ENCODE data around the gene LMX1B.
A peak's percentile ranks its signal among the peaks of the same experiment; 100 is the strongest.

Gene LMX1B

DNA sequence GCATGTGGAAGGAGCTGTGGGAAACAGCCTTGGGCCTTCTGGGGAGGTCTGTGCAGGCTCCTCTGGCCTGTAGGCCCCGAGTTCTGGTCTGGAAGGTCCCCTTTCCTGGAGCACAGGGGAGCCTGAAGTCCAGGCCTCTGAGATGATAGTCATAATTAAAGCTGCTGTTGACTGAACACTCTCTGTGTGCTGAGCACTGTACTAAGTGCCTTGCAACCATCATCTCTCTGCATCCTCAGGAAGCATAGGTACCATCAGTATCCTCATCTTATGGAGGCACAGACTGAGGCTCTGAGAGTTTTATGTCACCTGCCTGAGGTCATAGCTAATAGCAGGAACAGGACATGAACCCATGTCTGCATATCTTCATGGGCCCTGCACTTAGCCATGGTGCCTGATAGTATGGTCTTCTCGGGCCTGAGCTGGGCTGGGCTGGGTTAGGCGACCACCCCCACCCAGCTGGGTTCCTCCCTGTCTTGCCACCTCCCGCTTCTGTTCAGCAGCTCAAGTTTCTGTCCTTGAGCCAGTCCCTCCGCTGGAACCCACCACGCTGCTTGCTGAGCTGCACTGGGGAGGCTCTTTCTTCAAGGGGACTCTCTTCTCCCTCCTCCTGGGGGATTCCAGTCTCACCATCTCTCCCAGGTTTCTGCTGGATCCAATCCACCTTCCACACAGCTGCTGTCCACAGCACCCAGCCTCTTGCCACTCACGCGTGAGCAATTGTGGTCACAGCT lies 27.6 kb downstream of the LMX1B start:
- Histone ChIP-seq H3K27me3 (ENCODE audit: insufficient read depth, low read length, poor library complexity) (peaks cover 59% of the 10 kb centered on the region), H3K4me1 (ENCODE audit: control insufficient read depth, low read depth, low read length) (peaks cover 5% of the 10 kb centered on the region)

DNA sequence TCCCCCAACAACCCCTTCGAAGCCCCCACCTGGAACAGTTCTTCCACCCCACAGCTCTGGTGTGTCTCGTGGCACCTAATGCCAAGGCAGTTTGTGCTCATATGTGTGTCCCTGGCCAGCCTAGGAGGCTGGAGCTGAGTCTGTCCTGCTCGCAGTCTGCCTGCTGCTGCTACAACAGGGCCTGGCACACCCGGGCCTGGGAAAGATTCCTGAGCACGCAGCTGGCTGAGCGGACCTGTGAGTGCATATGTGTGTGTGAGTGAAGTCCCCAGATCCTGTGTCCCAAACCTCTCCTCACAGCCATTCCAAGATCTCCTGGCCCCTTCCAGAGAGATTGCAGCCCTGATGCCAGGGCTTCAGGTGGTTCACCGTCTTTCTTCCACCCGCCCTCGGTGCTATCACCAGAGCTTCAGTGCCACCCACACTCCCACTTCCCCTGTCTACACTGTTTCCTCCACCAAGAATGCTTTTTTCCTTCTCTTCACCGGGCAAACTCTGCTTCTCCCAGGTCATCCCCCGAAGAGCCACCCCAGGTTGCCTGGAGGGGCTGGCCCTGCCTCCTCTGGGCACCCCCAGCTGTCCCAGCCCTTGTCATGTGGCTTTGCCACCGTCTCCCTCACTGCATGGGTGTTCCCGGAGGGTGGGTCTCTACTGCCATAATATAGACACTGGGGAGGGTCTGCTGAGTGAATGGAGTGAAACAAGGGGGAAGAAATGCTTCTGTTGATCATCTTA lies 28.4 kb downstream of the LMX1B start:
- Histone ChIP-seq H3K27me3 (ENCODE audit: insufficient read depth, low read length, poor library complexity) (peaks cover 58% of the 10 kb centered on the region), H3K79me2 (ENCODE audit: control insufficient read depth, insufficient read depth, low read length) (no peaks in the 10 kb centered on the region), H4K8ac (ENCODE audit: low read depth, low read length) (no peak overlapping the region), H3K9ac (ENCODE audit: low read length) (no peak overlapping the region), H3K4me2 (ENCODE audit: low read length) (no peak overlapping the region), H3K79me1 (ENCODE audit: low read length) (no peaks in the 10 kb centered on the region), H2BK5ac (ENCODE audit: low read length) (no peak overlapping the region), H3K27ac (ENCODE audit: low read depth, low read length) (no peak overlapping the region), H3K36me3 (ENCODE audit: control insufficient read depth, insufficient read depth, low read length) (no peaks in the 10 kb centered on the region), H3K18ac (ENCODE audit: low read length) (no peak overlapping the region), H3K4ac (ENCODE audit: low read depth, low read length) (no peak overlapping the region), H3K23ac (ENCODE audit: low read length) (no peak overlapping the region), H3K4me3 (ENCODE audit: low read length) (no peak overlapping the region), H3K4me1 (ENCODE audit: control insufficient read depth, low read depth, low read length) (peaks cover 5% of the 10 kb centered on the region), H3K56ac (ENCODE audit: low read length) (no peak overlapping the region), H2BK120ac (ENCODE audit: low read depth, low read length) (no peak overlapping the region), H2BK15ac (replicated peaks; ENCODE audit: low read depth) (no peak overlapping the region), H2AK5ac (ENCODE audit: low read length) (no peak overlapping the region), H4K5ac (ENCODE audit: low read length) (no peak overlapping the region)
- DNase-seq, result no peak
- no CpG with 5 or more reads among the region's 13 CpGs for WGBS (ENCODE audit: extremely low coverage, insufficient coverage, low lambda C conversion rate)

More for the DNA sequence above, 27.6 kb downstream of the LMX1B start:
- DNase-seq, result no peak
- H3K79me2 ChIP-seq (ENCODE audit: control insufficient read depth, insufficient read depth, low read length), result no peaks in the 10 kb centered on the region
- no peak overlapping the region for H2BK120ac ChIP-seq (ENCODE audit: low read depth, low read length)
- no peak overlapping the region for H3K4me2 ChIP-seq (ENCODE audit: low read length)
- no peak overlapping the region for H3K4ac ChIP-seq (ENCODE audit: low read depth, low read length)
- H3K56ac ChIP-seq (ENCODE audit: low read length), result no peak overlapping the region
- no peak overlapping the region for H4K8ac ChIP-seq (ENCODE audit: low read depth, low read length)
- H2BK15ac ChIP-seq (replicated peaks; ENCODE audit: low read depth), result no peak overlapping the region
- WGBS (ENCODE audit: extremely low coverage, insufficient coverage, low lambda C conversion rate), result no CpG with 5 or more reads among the region's 8 CpGs
- no peaks in the 10 kb centered on the region for H3K36me3 ChIP-seq (ENCODE audit: control insufficient read depth, insufficient read depth, low read length)
- H3K18ac ChIP-seq (ENCODE audit: low read length), result no peak overlapping the region
- no peak overlapping the region for H2BK5ac ChIP-seq (ENCODE audit: low read length)
- H3K9ac ChIP-seq (ENCODE audit: low read length), result no peak overlapping the region
- H3K79me1 ChIP-seq (ENCODE audit: low read length), result no peaks in the 10 kb centered on the region
- H3K4me3 ChIP-seq (ENCODE audit: low read length), result no peak overlapping the region
- no peak overlapping the region for H2AK5ac ChIP-seq (ENCODE audit: low read length)
- H4K5ac ChIP-seq (ENCODE audit: low read length), result no peak overlapping the region
- no peak overlapping the region for H3K23ac ChIP-seq (ENCODE audit: low read length)
- H3K27ac ChIP-seq (ENCODE audit: low read depth, low read length), result no peak overlapping the region

DNA sequence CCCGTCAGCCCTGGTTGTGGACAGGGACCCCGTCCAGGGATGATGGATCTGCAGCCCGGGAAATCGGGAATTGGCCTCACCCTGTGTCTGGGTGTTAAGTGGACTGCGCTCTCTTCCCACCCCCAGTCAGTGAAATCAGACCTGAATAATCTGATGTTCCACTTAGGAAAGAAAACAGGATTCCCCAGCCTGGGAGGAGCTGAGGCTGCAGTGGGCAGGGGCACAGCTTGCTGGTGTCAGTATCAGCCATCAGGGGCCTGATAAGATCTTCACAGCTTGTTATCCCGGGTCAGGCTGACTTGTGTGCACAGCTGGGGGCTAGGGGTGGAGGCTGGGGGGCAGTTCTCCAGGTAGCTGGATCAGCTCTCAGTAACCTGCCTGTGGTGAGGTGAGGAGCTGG lies 29.1 kb downstream of the LMX1B start:
- Histone ChIP-seq H3K4me2 (ENCODE audit: low read length) (no peak overlapping the region), H3K4me1 (ENCODE audit: control insufficient read depth, low read depth, low read length) (peaks cover 5% of the 10 kb centered on the region), H3K18ac (ENCODE audit: low read length) (no peak overlapping the region), H4K5ac (ENCODE audit: low read length) (no peak overlapping the region), H3K36me3 (ENCODE audit: control insufficient read depth, insufficient read depth, low read length) (no peaks in the 10 kb centered on the region), H2BK120ac (ENCODE audit: low read depth, low read length) (no peak overlapping the region), H3K79me1 (ENCODE audit: low read length) (no peaks in the 10 kb centered on the region), H3K4ac (ENCODE audit: low read depth, low read length) (no peak overlapping the region), H3K23ac (ENCODE audit: low read length) (no peak overlapping the region), H2BK15ac (replicated peaks; ENCODE audit: low read depth) (no peak overlapping the region), H3K27ac (ENCODE audit: low read depth, low read length) (no peak overlapping the region), H3K27me3 (ENCODE audit: insufficient read depth, low read length, poor library complexity) (peaks cover 60% of the 10 kb centered on the region), H3K9ac (ENCODE audit: low read length) (no peak overlapping the region), H3K56ac (ENCODE audit: low read length) (no peak overlapping the region), H2AK5ac (ENCODE audit: low read length) (no peak overlapping the region), H3K4me3 (ENCODE audit: low read length) (no peak overlapping the region), H3K79me2 (ENCODE audit: control insufficient read depth, insufficient read depth, low read length) (no peaks in the 10 kb centered on the region), H2BK5ac (ENCODE audit: low read length) (no peak overlapping the region), H4K8ac (ENCODE audit: low read depth, low read length) (no peak overlapping the region)
- WGBS (ENCODE audit: extremely low coverage, insufficient coverage, low lambda C conversion rate), result no CpG with 5 or more reads among the region's 6 CpGs
- peak; percentile 88 for DNase-seq

GRCh38 chr9:126643945-126644527 lies 30.3 kb downstream of the LMX1B start:
- no peak overlapping the region for H3K9ac ChIP-seq (ENCODE audit: low read length)
- no peak overlapping the region for H3K23ac ChIP-seq (ENCODE audit: low read length)
- no peaks in the 10 kb centered on the region for H3K79me1 ChIP-seq (ENCODE audit: low read length)
- H3K27ac ChIP-seq (ENCODE audit: low read depth, low read length), result no peak overlapping the region
- H3K36me3 ChIP-seq (ENCODE audit: control insufficient read depth, insufficient read depth, low read length), result no peaks in the 10 kb centered on the region
- no peak overlapping the region for H3K4me3 ChIP-seq (ENCODE audit: low read length)
- H3K79me2 ChIP-seq (ENCODE audit: control insufficient read depth, insufficient read depth, low read length), result no peaks in the 10 kb centered on the region
- no peak overlapping the region for H3K56ac ChIP-seq (ENCODE audit: low read length)
- H2AK5ac ChIP-seq (ENCODE audit: low read length), result no peak overlapping the region
- no peak for DNase-seq
- peaks cover 5% of the 10 kb centered on the region for H3K4me1 ChIP-seq (ENCODE audit: control insufficient read depth, low read depth, low read length)
- no peak overlapping the region for H3K4ac ChIP-seq (ENCODE audit: low read depth, low read length)
- no peak overlapping the region for H4K8ac ChIP-seq (ENCODE audit: low read depth, low read length)
- no peak overlapping the region for H2BK5ac ChIP-seq (ENCODE audit: low read length)
- no peak overlapping the region for H3K4me2 ChIP-seq (ENCODE audit: low read length)
- no peak overlapping the region for H2BK120ac ChIP-seq (ENCODE audit: low read depth, low read length)
- peaks cover 53% of the 10 kb centered on the region for H3K27me3 ChIP-seq (ENCODE audit: insufficient read depth, low read length, poor library complexity)
- H3K18ac ChIP-seq (ENCODE audit: low read length), result no peak overlapping the region
- WGBS (ENCODE audit: extremely low coverage, insufficient coverage, low lambda C conversion rate), result no CpG with 5 or more reads among the region's 16 CpGs
- H4K5ac ChIP-seq (ENCODE audit: low read length), result no peak overlapping the region
- no peak overlapping the region for H2BK15ac ChIP-seq (replicated peaks; ENCODE audit: low read depth)

DNA sequence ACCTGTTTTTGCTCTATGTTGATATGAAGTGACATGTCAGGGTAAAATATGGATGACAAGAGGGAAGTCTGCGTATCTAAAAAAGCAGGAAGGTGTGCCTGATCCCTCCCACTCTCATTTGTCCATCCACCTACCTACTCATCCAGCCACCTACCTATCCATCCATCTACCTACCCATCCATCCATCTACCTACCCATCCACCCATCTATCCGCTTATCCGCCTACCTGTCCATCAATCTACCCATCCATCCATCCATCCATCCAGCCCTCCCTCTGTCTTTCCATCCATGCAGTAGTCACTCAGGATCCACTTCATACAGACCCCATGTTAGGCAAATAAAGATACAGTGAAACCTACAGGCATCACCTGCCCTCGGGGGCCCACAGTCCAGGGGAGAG lies 32.4 kb downstream of the LMX1B start:
- Histone ChIP-seq H3K4me3 (ENCODE audit: low read length) (no peak overlapping the region), H3K27me3 (ENCODE audit: insufficient read depth, low read length, poor library complexity) (peaks cover 36% of the 10 kb centered on the region), H3K79me1 (ENCODE audit: low read length) (no peaks in the 10 kb centered on the region), H3K56ac (ENCODE audit: low read length) (no peak overlapping the region), H2BK120ac (ENCODE audit: low read depth, low read length) (no peak overlapping the region), H3K36me3 (ENCODE audit: control insufficient read depth, insufficient read depth, low read length) (no peaks in the 10 kb centered on the region), H3K4me2 (ENCODE audit: low read length) (no peak overlapping the region), H3K18ac (ENCODE audit: low read length) (no peak overlapping the region), H2BK15ac (replicated peaks; ENCODE audit: low read depth) (no peak overlapping the region), H4K5ac (ENCODE audit: low read length) (no peak overlapping the region), H4K8ac (ENCODE audit: low read depth, low read length) (no peak overlapping the region), H3K27ac (ENCODE audit: low read depth, low read length) (no peak overlapping the region), H2BK5ac (ENCODE audit: low read length) (no peak overlapping the region), H2AK5ac (ENCODE audit: low read length) (no peak overlapping the region), H3K4me1 (ENCODE audit: control insufficient read depth, low read depth, low read length) (peaks cover 5% of the 10 kb centered on the region), H3K4ac (ENCODE audit: low read depth, low read length) (no peak overlapping the region), H3K79me2 (ENCODE audit: control insufficient read depth, insufficient read depth, low read length) (no peaks in the 10 kb centered on the region), H3K23ac (ENCODE audit: low read length) (no peak overlapping the region), H3K9ac (ENCODE audit: low read length) (no peak overlapping the region)
- no CpG with 5 or more reads among the region's 4 CpGs for WGBS (ENCODE audit: extremely low coverage, insufficient coverage, low lambda C conversion rate)
- no peak for DNase-seq
